H9 (cell line): ENCODE measurements around the gene MSH6. TPM values are rescaled to one million over a fixed set of nuclear protein-coding genes. Genes with fewer than 3 reads are reported as not detected.

Source experiments
- DNase-seq: peaks from one replicate; pipeline ENCODE4 v3.0.0-alpha.2; 2017
- H2AFZ ChIP-seq: one replicate; pipeline ENCODE4 v1.6.1; 2013; ENCODE audit warnings: mild to moderate bottlenecking, low read length, control low read depth, moderate library complexity
- H2AK5ac ChIP-seq: 2 replicates; pipeline ENCODE4 v1.6.1; 2013; ENCODE audit warnings: low read length, control low read depth, mixed read lengths; ENCODE audit not compliant: insufficient read length
- H2BK120ac ChIP-seq: one replicate; pipeline ENCODE4 v1.6.1; 2013; ENCODE audit warnings: low read depth, mild to moderate bottlenecking, low read length, control low read depth, inconsistent platforms; ENCODE audit not compliant: poor library complexity, severe bottlenecking
- H2BK12ac ChIP-seq: 2 replicates; pipeline ENCODE4 v1.6.1; 2013; ENCODE audit warnings: low read length, control low read depth, mixed read lengths, low read depth; ENCODE audit not compliant: insufficient read length
- H2BK15ac ChIP-seq: 2 replicates; pipeline ENCODE4 v1.6.1; 2013; ENCODE audit warnings: low read depth, low read length, control low read depth
- H2BK20ac ChIP-seq: one replicate; pipeline ENCODE4 v1.6.1; 2013; ENCODE audit warnings: low read depth, mild to moderate bottlenecking, low read length, control low read depth, inconsistent platforms; ENCODE audit not compliant: poor library complexity, severe bottlenecking
- H2BK5ac ChIP-seq: 2 replicates; pipeline ENCODE4 v1.6.1; 2013; ENCODE audit warnings: low read length, control low read depth, mixed read lengths; ENCODE audit not compliant: insufficient read length
- H3K14ac ChIP-seq: 2 replicates; pipeline ENCODE4 v1.6.1; 2013; ENCODE audit warnings: low read length, control low read depth; ENCODE audit not compliant: insufficient read depth
- H3K18ac ChIP-seq: 2 replicates; pipeline ENCODE4 v1.6.1; 2013; ENCODE audit warnings: low read depth, mild to moderate bottlenecking, mixed read lengths, low read length, control low read depth; ENCODE audit not compliant: insufficient read length
- H3K23ac ChIP-seq: 2 replicates; pipeline ENCODE4 v1.6.1; 2013; ENCODE audit warnings: low read length, control low read depth, mixed read lengths, low read depth; ENCODE audit not compliant: insufficient read length
- H3K23me2 ChIP-seq: 2 replicates; pipeline ENCODE4 v1.6.1; 2013; ENCODE audit warnings: low read depth, mild to moderate bottlenecking, mixed read lengths, low read length, control low read depth; ENCODE audit not compliant: insufficient read length, poor library complexity, severe bottlenecking
- H3K27ac ChIP-seq: 2 replicates; pipeline ENCODE4 v1.5.1; 2013; ENCODE audit warnings: low read length, control low read depth, mixed read lengths, low read depth; ENCODE audit not compliant: insufficient read length
- H3K27me3 ChIP-seq: 2 replicates; pipeline ENCODE4 v1.6.1; 2013; ENCODE audit warnings: low read length, control low read depth, inconsistent platforms; ENCODE audit not compliant: insufficient read depth
- H3K4ac ChIP-seq: 2 replicates; pipeline ENCODE4 v1.6.1; 2013; ENCODE audit warnings: low read depth, mild to moderate bottlenecking, control low read depth, inconsistent platforms, low read length, moderate library complexity
- H3K4me1 ChIP-seq: 2 replicates; pipeline ENCODE4 v1.6.1; 2013; ENCODE audit warnings: low read length, control low read depth, inconsistent platforms; ENCODE audit not compliant: insufficient read depth
- H3K4me2 ChIP-seq: 2 replicates; pipeline ENCODE4 v1.6.1; 2013; ENCODE audit warnings: low read length, control low read depth, mixed read lengths; ENCODE audit not compliant: insufficient read length, insufficient read depth
- H3K56ac ChIP-seq: 2 replicates; pipeline ENCODE4 v1.6.1; 2013; ENCODE audit warnings: low read depth, mild to moderate bottlenecking, mixed read lengths, low read length, control low read depth; ENCODE audit not compliant: insufficient read length
- H3K79me1 ChIP-seq: 2 replicates; pipeline ENCODE4 v1.6.1; 2013; ENCODE audit warnings: low read depth, mild to moderate bottlenecking, moderate library complexity, low read length, control low read depth, inconsistent platforms; ENCODE audit not compliant: insufficient read depth, poor library complexity, severe bottlenecking
- H3K79me2 ChIP-seq: 2 replicates; pipeline ENCODE4 v1.6.1; 2013; ENCODE audit warnings: low read length, control low read depth, inconsistent platforms; ENCODE audit not compliant: insufficient read depth
- H3K9ac ChIP-seq: 2 replicates; pipeline ENCODE4 v1.6.1; 2013; ENCODE audit warnings: low read length, control low read depth, mixed read lengths; ENCODE audit not compliant: insufficient read length; ENCODE audit errors: extremely low read depth
- H3K9me3 ChIP-seq: one replicate; pipeline ENCODE4 v1.6.1; 2013; ENCODE audit warnings: low read depth, low read length, inconsistent platforms; ENCODE audit not compliant: control insufficient read depth
- H3T11ph ChIP-seq: one replicate; pipeline ENCODE4 v1.6.1; 2013; ENCODE audit warnings: mild to moderate bottlenecking, low read length, control low read depth, inconsistent platforms
- H4K20me1 ChIP-seq: one replicate; pipeline ENCODE4 v1.6.1; 2013; ENCODE audit not compliant: control insufficient read depth, insufficient read length, insufficient read depth
- H4K5ac ChIP-seq: 2 replicates; pipeline ENCODE4 v1.6.1; 2013; ENCODE audit warnings: low read depth, mild to moderate bottlenecking, mixed read lengths, low read length, control low read depth; ENCODE audit not compliant: insufficient read length
- H4K8ac ChIP-seq: replicated peaks from 2 replicates; pipeline ENCODE4 v1.6.1; 2013; ENCODE audit warnings: low read length, control low read depth, mixed read lengths, low read depth; ENCODE audit not compliant: insufficient read length
- H4K91ac ChIP-seq: 2 replicates; pipeline ENCODE4 v1.6.1; 2013; ENCODE audit warnings: low read depth, mild to moderate bottlenecking, moderate library complexity, mixed read lengths, low read length, control low read depth; ENCODE audit not compliant: insufficient read length
- H3K27ac Mint-ChIP-seq, 3 experiments: 2 replicates in 2 of 3; 3 replicates in 1 of 3; pipeline ENCODE4 v1.8.0; 2020 to 2021; ENCODE audit warnings: mixed read lengths in 3 of 3, mild to moderate bottlenecking in 1 of 3, moderate library complexity in 1 of 3
- H3K27me3 Mint-ChIP-seq: 2 replicates; pipeline ENCODE4 v1.8.0; 2021; ENCODE audit warnings: low read depth, mild to moderate bottlenecking, moderate library complexity, mixed read lengths
- H3K36me3 Mint-ChIP-seq, 3 experiments: 2 replicates in 2 of 3; 3 replicates in 1 of 3; pipeline ENCODE4 v1.8.0; 2020 to 2021; ENCODE audit warnings: low read depth in 3 of 3, mixed read lengths in 3 of 3; ENCODE audit not compliant: insufficient read depth in 1 of 3
- H3K4me1 Mint-ChIP-seq, 2 experiments: 2 replicates each; pipeline ENCODE4 v1.8.0; 2020; ENCODE audit warnings: mixed read lengths in 2 of 2
- H3K4me3 Mint-ChIP-seq, 2 experiments: 2 replicates in 1 of 2; 3 replicates in 1 of 2; pipeline ENCODE4 v1.8.0; 2020 to 2021; ENCODE audit warnings: mild to moderate bottlenecking in 2 of 2, mixed read lengths in 2 of 2, moderate library complexity in 1 of 2
- H3K9me3 Mint-ChIP-seq, 2 experiments: 2 replicates in 1 of 2; 3 replicates in 1 of 2; pipeline ENCODE4 v1.8.0; 2020; ENCODE audit warnings: mild to moderate bottlenecking in 2 of 2, mixed read lengths in 2 of 2, moderate library complexity in 1 of 2
- WGBS: extraction: QIAGEN DNeasy Blood & Tissue Kit; methylation state at CpG from one replicate; pipeline ENCODE4 v1.1.7; 2013; ENCODE audit warnings: missing lambda C conversion rate, low lambda C conversion rate, mixed read lengths; ENCODE audit not compliant: insufficient read length; ENCODE audit errors: extremely low coverage; 5-methylcytosine and 5-hydroxymethylcytosine counted together
- total RNA-seq: library from RNA; stranded (reverse); gene quantifications from 2 replicates; pipeline ENCODE4 v1.2.1, GENCODE V29; 2021
- TF ChIP-seq, protein P1 (sequence below): fragments of 200-600 bp; sonication (generic); conservative IDR thresholded peaks from 3 replicates; pipeline ENCODE4 v1.8.0; 2021; ENCODE audit warnings: antibody characterized with exemption, mild to moderate bottlenecking

Gene MSH6
- total RNA-seq, 1 experiment from 2014 or later, result 303 TPM

DNA sequence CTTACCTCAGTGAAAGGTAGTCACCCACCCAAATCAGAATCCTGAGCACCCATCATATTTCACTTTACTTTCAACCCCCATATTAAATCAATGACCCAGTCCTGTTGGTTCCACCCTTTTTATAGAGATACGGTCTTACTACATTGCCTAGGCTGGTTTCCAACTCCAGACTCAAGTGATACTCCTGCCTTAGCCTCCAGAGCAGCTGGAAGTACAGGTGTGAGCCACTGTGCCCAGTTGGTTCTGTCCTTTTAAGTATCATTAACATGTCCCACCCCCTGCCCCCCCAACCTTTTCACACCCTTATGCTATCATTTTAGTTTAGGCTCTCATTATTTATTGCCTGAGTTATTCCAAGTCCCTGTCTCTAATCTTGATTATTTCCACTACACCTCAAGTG lies 28.7 kb downstream of the MSH6 start:
- H3K36me3 Mint-ChIP-seq, result peaks cover 14 to 81% (median 56%) of the 10 kb centered on the region in 3 experiments; a peak in 6 of 7 replicates

More for the DNA sequence above, 28.7 kb downstream of the MSH6 start:
- no peaks in the 10 kb centered on the region for H3K79me1 ChIP-seq
- no peaks in the 10 kb centered on the region for H3K9me3 Mint-ChIP-seq
- no peak overlapping the region for H3K56ac ChIP-seq
- no peak overlapping the region for H2AFZ ChIP-seq
- H4K8ac ChIP-seq, result no peak overlapping the region
- peak overlapping the region in 1 of 3 experiments; percentile 35; a peak in 1 of 7 replicates for H3K27ac Mint-ChIP-seq
- H3K23me2 ChIP-seq, result no peaks in the 10 kb centered on the region
- no peak for DNase-seq
- H2BK120ac ChIP-seq, result no peak overlapping the region
- no peak overlapping the region for H2BK12ac ChIP-seq
- no peak overlapping the region for H2BK5ac ChIP-seq
- H4K91ac ChIP-seq, result no peak overlapping the region
- no peak overlapping the region for H3K4ac ChIP-seq
- H3K4me3 Mint-ChIP-seq, result no peak overlapping the region
- no peak overlapping the region for H2BK20ac ChIP-seq
- H2BK15ac ChIP-seq, result no peak overlapping the region
- WGBS, result no CpG with 5 or more reads among the region's 1 CpG
- no peak overlapping the region for H3K18ac ChIP-seq
- no peak overlapping the region for H3K4me2 ChIP-seq
- no peaks in the 10 kb centered on the region for H3K9me3 ChIP-seq
- H3T11ph ChIP-seq, result no peak overlapping the region
- H3K23ac ChIP-seq, result no peak overlapping the region
- H3K9ac ChIP-seq, result no peak overlapping the region
- no peaks in the 10 kb centered on the region for H3K4me1 ChIP-seq
- no peaks in the 10 kb centered on the region for H3K4me1 Mint-ChIP-seq
- H2AK5ac ChIP-seq, result no peak overlapping the region
- no peaks in the 10 kb centered on the region for H3K27me3 ChIP-seq
- H4K20me1 ChIP-seq, result no peaks in the 10 kb centered on the region
- TF ChIP-seq, protein P1, sequence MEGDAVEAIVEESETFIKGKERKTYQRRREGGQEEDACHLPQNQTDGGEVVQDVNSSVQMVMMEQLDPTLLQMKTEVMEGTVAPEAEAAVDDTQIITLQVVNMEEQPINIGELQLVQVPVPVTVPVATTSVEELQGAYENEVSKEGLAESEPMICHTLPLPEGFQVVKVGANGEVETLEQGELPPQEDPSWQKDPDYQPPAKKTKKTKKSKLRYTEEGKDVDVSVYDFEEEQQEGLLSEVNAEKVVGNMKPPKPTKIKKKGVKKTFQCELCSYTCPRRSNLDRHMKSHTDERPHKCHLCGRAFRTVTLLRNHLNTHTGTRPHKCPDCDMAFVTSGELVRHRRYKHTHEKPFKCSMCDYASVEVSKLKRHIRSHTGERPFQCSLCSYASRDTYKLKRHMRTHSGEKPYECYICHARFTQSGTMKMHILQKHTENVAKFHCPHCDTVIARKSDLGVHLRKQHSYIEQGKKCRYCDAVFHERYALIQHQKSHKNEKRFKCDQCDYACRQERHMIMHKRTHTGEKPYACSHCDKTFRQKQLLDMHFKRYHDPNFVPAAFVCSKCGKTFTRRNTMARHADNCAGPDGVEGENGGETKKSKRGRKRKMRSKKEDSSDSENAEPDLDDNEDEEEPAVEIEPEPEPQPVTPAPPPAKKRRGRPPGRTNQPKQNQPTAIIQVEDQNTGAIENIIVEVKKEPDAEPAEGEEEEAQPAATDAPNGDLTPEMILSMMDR, result no peak
- H3K27me3 Mint-ChIP-seq, result no peaks in the 10 kb centered on the region
- no peaks in the 10 kb centered on the region for H3K79me2 ChIP-seq
- H4K5ac ChIP-seq, result no peak overlapping the region
- no peak overlapping the region for H3K27ac ChIP-seq
- H3K14ac ChIP-seq, result no peak overlapping the region
